ENCODE results near the gene SLC23A2.

GRCh38 chr20:4885877-4886276 is 115.4 kb downstream of the SLC23A2 start:
- TF ChIP-seq CTCF (IDR thresholded peaks at IDR 0.05) (no peak), ZBTB33 (IDR thresholded peaks at IDR 0.05; ENCODE audit: borderline replicate concordance, low read depth) (no peak), POLR2AphosphoS5 (IDR thresholded peaks at IDR 0.05; ENCODE audit: low read depth, low read length) (no peak), MEF2A (IDR thresholded peaks at IDR 0.05; ENCODE audit: borderline replicate concordance, low read depth) (no peak), EZH2phosphoT487 (IDR thresholded peaks at IDR 0.05; ENCODE audit: borderline replicate concordance, low read depth) (no peak), EP300 (IDR thresholded peaks at IDR 0.05; ENCODE audit: borderline replicate concordance in 1 of 2, low read depth in 1 of 2, low read length in 1 of 2) (no peak), USF2 (IDR thresholded peaks at IDR 0.05; ENCODE audit: borderline replicate concordance, low read depth, low read length) (no peak), RAD21 (IDR thresholded peaks at IDR 0.05; ENCODE audit: low read length) (no peak), REST (IDR thresholded peaks at IDR 0.05; ENCODE audit: low read depth, low read length) (no peak), TAF1 (IDR thresholded peaks at IDR 0.05; ENCODE audit: borderline replicate concordance, low read depth, low read length) (no peak), SMC3 (IDR thresholded peaks at IDR 0.05; ENCODE audit: low read depth, low read length) (no peak)
